Fibroblast of lung (primary cell): Measurements from ENCODE around the gene EFNA5. TPM values are rescaled to one million over a fixed set of nuclear protein-coding genes. Genes with fewer than 3 reads are reported as not detected.

Experiments used
- DNase-seq, 2 donors: peaks; one replicate each; pipeline versions ENCODE4 v3.0.0 to v3.0.0-alpha.2; 2010; ENCODE audit warnings: low read depth in 2 of 2
- H2AFZ ChIP-seq: 2 replicates; pipeline ENCODE4 v1.5.1; 2012; ENCODE audit warnings: low read length, control low read depth, inconsistent platforms
- H3K27ac ChIP-seq: 2 replicates; pipeline ENCODE4 v1.5.1; 2011; ENCODE audit warnings: low read length, control low read depth; ENCODE audit not compliant: insufficient read depth
- H3K27me3 ChIP-seq: 2 replicates; pipeline ENCODE4 v1.5.1; 2011; ENCODE audit warnings: mild to moderate bottlenecking, low read length; ENCODE audit not compliant: control insufficient read depth, insufficient read depth
- H3K36me3 ChIP-seq: 2 replicates; pipeline ENCODE4 v1.5.1; 2011; ENCODE audit warnings: low read length; ENCODE audit not compliant: control insufficient read depth, insufficient read depth
- H3K4me1 ChIP-seq: 2 replicates; pipeline ENCODE4 v1.5.1; 2011; ENCODE audit warnings: low read length; ENCODE audit not compliant: control insufficient read depth, insufficient read depth; ENCODE audit errors: extremely low read depth
- H3K4me2 ChIP-seq: 2 replicates; pipeline ENCODE4 v1.5.1; 2011; ENCODE audit warnings: low read length, control low read depth; ENCODE audit not compliant: insufficient read depth; ENCODE audit errors: extremely low read depth
- H3K4me3 ChIP-seq, 4 experiments: fragments of 200-600 bp in 1 of 4; sonication (generic) in 1 of 4; replicated peaks in 1 of 4; 2 replicates each; pipeline ENCODE4 v1.5.1; 2011 to 2016; ENCODE audit warnings: low read length in 4 of 4, low read depth in 3 of 4, mild to moderate bottlenecking in 3 of 4, control low read depth in 2 of 4, inconsistent platforms in 1 of 4, mixed read lengths in 1 of 4; ENCODE audit not compliant: insufficient read depth in 1 of 4; ENCODE audit errors: control extremely low read depth in 1 of 4
- H3K79me2 ChIP-seq: 2 replicates; pipeline ENCODE4 v1.5.1; 2012; ENCODE audit warnings: mild to moderate bottlenecking, low read length, inconsistent platforms; ENCODE audit not compliant: control insufficient read depth, insufficient read depth
- H3K9ac ChIP-seq: 2 replicates; pipeline ENCODE4 v1.5.1; 2011; ENCODE audit warnings: mild to moderate bottlenecking, low read length, control low read depth; ENCODE audit not compliant: insufficient read depth
- H3K9me3 ChIP-seq: 2 replicates; pipeline ENCODE4 v1.5.1; 2012; ENCODE audit warnings: low read depth, low read length; ENCODE audit not compliant: control insufficient read depth, insufficient read depth
- H4K20me1 ChIP-seq: 2 replicates; pipeline ENCODE4 v1.5.1; 2011; ENCODE audit warnings: low read length; ENCODE audit not compliant: control insufficient read depth, insufficient read depth; ENCODE audit errors: extremely low read depth
- EZH2 ChIP-seq: IDR thresholded peaks from 2 replicates; pipeline ENCODE4 v1.5.1; 2012; ENCODE audit warnings: low read length, control low read depth, mild to moderate bottlenecking; ENCODE audit errors: missing control alignments
- polyA plus RNA-seq, 2 donors: library from polyadenylated mRNA; depleted of rRNA in 1 of 2; stranded (reverse) in 1 of 2; unstranded in 1 of 2; fragments of >200 nt; gene quantifications; 2 replicates each; pipeline ENCODE4 v1.2.1, GENCODE V29; 2011 to 2012; ENCODE audit warnings: missing spikeins in 1 of 2
- total RNA-seq: library from RNA; depleted of rRNA; stranded (reverse); fragments of >200 nt; gene quantifications from 2 replicates; pipeline ENCODE4 v1.2.1, GENCODE V29; 2014
- TF ChIP-seq, protein P1 (sequence below), 2 donors: IDR thresholded peaks in 1 of 2; conservative IDR thresholded peaks in 1 of 2; 1 replicate in 1 of 2; 2 replicates in 1 of 2; pipeline ENCODE4 v1.5.1; 2011 to 2012; ENCODE audit warnings: low read length in 2 of 2, control low read depth in 1 of 2, inconsistent platforms in 1 of 2, low read depth in 1 of 2, mild to moderate bottlenecking in 1 of 2

EFNA5 gene
- total and polyA plus RNA-seq, 2 donors (not counting 1 experiment from before 2014, with no cell fraction given): 3.5 to 3.7 TPM

DNA sequence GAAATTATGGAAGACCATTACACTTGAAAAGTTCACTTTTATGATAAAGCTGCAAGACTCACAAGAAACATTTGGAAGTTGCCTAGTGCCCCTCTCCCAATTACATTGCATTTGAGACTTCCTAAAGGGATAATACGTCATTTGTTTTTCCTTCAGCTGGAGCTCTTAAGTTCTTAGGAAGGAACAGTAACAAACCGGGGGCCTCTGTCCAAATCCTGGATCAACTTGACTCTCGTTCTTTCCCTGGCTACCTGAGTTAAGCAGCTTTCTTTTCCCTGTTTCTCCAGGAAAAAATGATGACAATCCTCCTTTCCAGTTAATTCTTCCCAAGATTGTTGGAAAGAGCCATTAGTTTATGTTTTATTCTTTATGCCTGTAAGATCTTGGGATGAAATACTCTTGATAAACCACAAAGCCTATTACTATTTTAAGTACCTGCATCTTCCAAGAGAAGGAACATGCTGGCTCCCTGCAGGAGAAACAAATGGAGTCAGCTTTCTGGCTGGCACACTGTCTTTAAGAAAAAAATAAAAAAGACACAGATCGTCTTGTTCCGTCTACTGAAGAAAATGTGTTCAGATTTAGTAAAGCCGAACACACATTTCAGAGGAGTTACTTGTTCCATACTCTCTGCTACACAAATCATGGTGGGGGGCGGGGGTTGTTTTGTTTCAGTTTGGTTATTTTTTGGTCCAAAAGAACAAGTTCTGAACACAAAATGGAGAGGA is 297.9 kb downstream of the EFNA5 start:
- Histone ChIP-seq H2AFZ (no peak overlapping the region), H3K79me2 (no peaks in the 10 kb centered on the region), H3K27ac (no peak overlapping the region), H4K20me1 (no peaks in the 10 kb centered on the region), H3K9ac (no peak overlapping the region), H3K4me2 (no peak overlapping the region), H3K4me3 (no peak overlapping the region), H3K36me3 (no peaks in the 10 kb centered on the region), H3K4me1 (no peaks in the 10 kb centered on the region), H3K9me3 (no peaks in the 10 kb centered on the region), H3K27me3 (no peaks in the 10 kb centered on the region)
- peak; percentile 18 to 20 for DNase-seq
- TF ChIP-seq EZH2: no peak
- TF ChIP-seq, protein P1, sequence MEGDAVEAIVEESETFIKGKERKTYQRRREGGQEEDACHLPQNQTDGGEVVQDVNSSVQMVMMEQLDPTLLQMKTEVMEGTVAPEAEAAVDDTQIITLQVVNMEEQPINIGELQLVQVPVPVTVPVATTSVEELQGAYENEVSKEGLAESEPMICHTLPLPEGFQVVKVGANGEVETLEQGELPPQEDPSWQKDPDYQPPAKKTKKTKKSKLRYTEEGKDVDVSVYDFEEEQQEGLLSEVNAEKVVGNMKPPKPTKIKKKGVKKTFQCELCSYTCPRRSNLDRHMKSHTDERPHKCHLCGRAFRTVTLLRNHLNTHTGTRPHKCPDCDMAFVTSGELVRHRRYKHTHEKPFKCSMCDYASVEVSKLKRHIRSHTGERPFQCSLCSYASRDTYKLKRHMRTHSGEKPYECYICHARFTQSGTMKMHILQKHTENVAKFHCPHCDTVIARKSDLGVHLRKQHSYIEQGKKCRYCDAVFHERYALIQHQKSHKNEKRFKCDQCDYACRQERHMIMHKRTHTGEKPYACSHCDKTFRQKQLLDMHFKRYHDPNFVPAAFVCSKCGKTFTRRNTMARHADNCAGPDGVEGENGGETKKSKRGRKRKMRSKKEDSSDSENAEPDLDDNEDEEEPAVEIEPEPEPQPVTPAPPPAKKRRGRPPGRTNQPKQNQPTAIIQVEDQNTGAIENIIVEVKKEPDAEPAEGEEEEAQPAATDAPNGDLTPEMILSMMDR (conservative IDR thresholded peaks at IDR 0.05 in 1 of 2, IDR thresholded peaks at IDR 0.05 in 1 of 2; ENCODE audit: low read depth in 1 of 2, low read length in 2 of 2): no peak

- Histone ChIP-seq H3K4me1 (no peaks in the 10 kb centered on the region), H2AFZ (no peak overlapping the region), H3K9ac (no peak overlapping the region), H3K4me3 (no peak overlapping the region), H3K4me2 (no peak overlapping the region), H3K27me3 (no peaks in the 10 kb centered on the region), H3K27ac (no peak overlapping the region), H3K36me3 (no peaks in the 10 kb centered on the region), H4K20me1 (no peaks in the 10 kb centered on the region), H3K9me3 (no peaks in the 10 kb centered on the region), H3K79me2 (no peaks in the 10 kb centered on the region)
- no peak for DNase-seq
- TF ChIP-seq, protein P1 (conservative IDR thresholded peaks at IDR 0.05 in 1 of 2, IDR thresholded peaks at IDR 0.05 in 1 of 2; ENCODE audit: low read depth in 1 of 2, low read length in 2 of 2): no peak
- no peak for TF ChIP-seq EZH2
Measured at GRCh38 chr5:107370396-107370968, 300.3 kb downstream of the EFNA5 start.

DNA sequence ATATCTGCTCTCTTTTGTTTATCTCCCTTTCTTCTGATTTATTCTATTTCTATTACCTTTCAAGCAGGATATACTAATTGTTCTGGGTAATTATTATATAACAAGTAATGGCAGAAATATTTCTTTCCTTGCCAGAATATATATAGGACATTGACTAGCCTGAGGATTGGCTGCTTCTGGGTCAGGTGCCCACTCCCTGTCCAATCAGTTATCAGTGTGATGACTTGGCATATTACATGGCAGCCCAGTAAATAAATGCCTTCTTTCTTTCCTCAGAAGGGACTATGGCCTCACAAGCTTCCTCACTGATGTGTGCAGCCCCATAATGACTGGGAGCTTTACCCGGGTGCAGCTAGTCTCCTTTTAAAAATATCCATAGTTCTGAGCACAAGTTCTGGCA is 301.1 kb downstream of the EFNA5 start:
- Histone ChIP-seq H3K27ac (no peak overlapping the region), H4K20me1 (no peaks in the 10 kb centered on the region), H2AFZ (no peak overlapping the region), H3K79me2 (no peaks in the 10 kb centered on the region), H3K4me3 (no peak overlapping the region), H3K36me3 (no peaks in the 10 kb centered on the region), H3K27me3 (no peaks in the 10 kb centered on the region), H3K9me3 (no peaks in the 10 kb centered on the region), H3K9ac (no peak overlapping the region), H3K4me1 (no peaks in the 10 kb centered on the region), H3K4me2 (no peak overlapping the region)
- no peak for DNase-seq
- TF ChIP-seq, protein P1 (conservative IDR thresholded peaks at IDR 0.05 in 1 of 2, IDR thresholded peaks at IDR 0.05 in 1 of 2; ENCODE audit: low read depth in 1 of 2, low read length in 2 of 2): no peak
- no peak for TF ChIP-seq EZH2
